Gastrocnemius medialis (tissue), 4 donors: Measurements from ENCODE around the gene PTBP1. TPM values are rescaled to one million over a fixed set of nuclear protein-coding genes. Genes with fewer than 3 reads are reported as not detected.

ENCODE experiments used
- ATAC-seq, 2 donors: fragments of 150-250 bp; one replicate each; pipeline ENCODE4 v1.9.1; 2016
- DNase-seq, 2 donors: peaks; one replicate each; pipeline ENCODE4 v3.0.0-alpha.2; 2019
- H3K27ac ChIP-seq, 4 donors: fragments of 200-600 bp; sonication (generic); 1 replicate in 1 of 4; 2 replicates in 3 of 4; pipeline ENCODE4 v1.5.1; 2016 to 2018; ENCODE audit warnings: mild to moderate bottlenecking in 2 of 4, moderate library complexity in 1 of 4
- H3K27me3 ChIP-seq, 3 donors: fragments of 200-600 bp; sonication (generic) in 2 of 3; 1 replicate in 1 of 3; 2 replicates in 2 of 3; pipeline versions ENCODE4 v1.5.1 to v1.6.0; 2016 to 2019; ENCODE audit warnings: mild to moderate bottlenecking in 1 of 3, moderate library complexity in 1 of 3
- H3K36me3 ChIP-seq, 2 donors: fragments of 200-600 bp; sonication (generic) in 1 of 2; one replicate each; pipeline ENCODE4 v1.5.1; 2017 to 2018
- H3K4me1 ChIP-seq, 2 donors: fragments of 200-600 bp; sonication (generic) in 1 of 2; one replicate each; pipeline ENCODE4 v1.5.1; 2016 to 2017; ENCODE audit warnings: mild to moderate bottlenecking in 2 of 2
- H3K4me3 ChIP-seq, 4 donors: fragments of 200-600 bp; sonication (generic) in 3 of 4; 1 replicate in 1 of 4; 2 replicates in 3 of 4; pipeline ENCODE4 v1.5.1; 2016 to 2019; ENCODE audit warnings: mild to moderate bottlenecking in 2 of 4
- H3K9me3 ChIP-seq, 3 donors: fragments of 200-600 bp; sonication (generic) in 2 of 3; 1 replicate in 1 of 3; 2 replicates in 2 of 3; pipeline ENCODE4 v1.5.1; 2016 to 2019
- POLR2A ChIP-seq, 2 donors: fragments of 450-650 bp; IDR thresholded peaks; one replicate each; pipeline ENCODE4 v1.6.1; 2017; ENCODE audit warnings: antibody characterized with exemption in 2 of 2, mild to moderate bottlenecking in 2 of 2, moderate library complexity in 2 of 2
- in situ Hi-C, 4 donors: fragments of 200-750 bp; cut with MboI; loops; one replicate each; pipeline versions ENCODE4 v1.15.0 to v1.8.0; 2017; ENCODE audit warnings: low sequenced_read_pairs in 4 of 4
- intact Hi-C: fragments of 100-400 bp; cut with DNase I; formaldehyde crosslinking; loops from one replicate; pipeline ENCODE4 v1.15.1; 2023; ENCODE audit warnings: low total_unique reads
- total RNA-seq, 4 donors: library from RNA; depleted of rRNA; stranded (reverse); fragments of >200 nt; gene quantifications; one replicate each; pipeline versions ENCODE4 v1.1.0 to v1.2.3, GENCODE V29; 2016
- TF ChIP-seq, protein P1 (sequence below), 5 experiments: fragments of 450-650 bp in 3 of 5; fragments of 200-600 bp in 2 of 5; sonication (generic) in 2 of 5; IDR thresholded peaks in 4 of 5; conservative IDR thresholded peaks in 1 of 5; 1 replicate in 4 of 5; 2 replicates in 1 of 5; pipeline ENCODE4 v1.5.1; 2016 to 2019; ENCODE audit warnings: antibody characterized with exemption in 5 of 5, mild to moderate bottlenecking in 3 of 5, moderate library complexity in 3 of 5

Gene PTBP1
- total RNA-seq, 4 donors from 2014 or later: 29.8 to 51.7 (median 36.7) TPM

DNA sequence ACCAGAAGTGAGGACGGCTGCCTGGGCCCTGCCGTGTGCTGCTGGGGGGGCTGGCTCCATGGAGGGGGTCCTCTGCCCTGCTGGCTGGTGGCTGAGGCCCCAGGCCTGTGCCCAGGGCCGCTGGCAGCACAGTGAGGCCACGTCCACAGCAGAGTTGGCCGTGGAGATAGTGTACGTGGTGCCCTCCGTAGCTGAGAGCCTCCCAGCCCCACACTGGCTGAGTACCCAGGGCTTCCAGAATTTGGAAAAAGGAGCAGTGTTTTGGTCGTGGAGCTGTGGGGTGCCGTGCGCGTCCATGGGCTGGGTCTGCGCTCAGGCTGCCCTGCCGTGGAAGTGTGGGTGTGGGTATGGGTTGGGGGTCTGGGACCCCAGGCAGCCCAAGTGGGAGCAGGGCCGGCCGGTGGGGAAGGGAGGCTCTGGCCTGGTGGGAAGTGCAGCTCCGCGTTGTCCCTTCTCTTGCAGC is 5.9 kb downstream of the PTBP1 start:
- Histone ChIP-seq H3K27ac (peak overlapping the region; percentile 9 to 89 (median 56)), H3K4me1 (peaks cover 49 to 58% of the 10 kb centered on the region in 2 donors), H3K4me3 (peak overlapping the region in 2 of 4 donors; percentile 27 to 38), H3K27me3 (no peaks in the 10 kb centered on the region), H3K9me3 (no peaks in the 10 kb centered on the region), H3K36me3 (peaks cover 0 to 43% of the 10 kb centered on the region in 2 donors)
- in situ Hi-C loops (no loop called here), intact Hi-C loops (no loop called here)
- ATAC-seq (no peak), DNase-seq (no peak)
- no peak for TF ChIP-seq POLR2A (IDR thresholded peaks at IDR 0.05)
- TF ChIP-seq, protein P1, sequence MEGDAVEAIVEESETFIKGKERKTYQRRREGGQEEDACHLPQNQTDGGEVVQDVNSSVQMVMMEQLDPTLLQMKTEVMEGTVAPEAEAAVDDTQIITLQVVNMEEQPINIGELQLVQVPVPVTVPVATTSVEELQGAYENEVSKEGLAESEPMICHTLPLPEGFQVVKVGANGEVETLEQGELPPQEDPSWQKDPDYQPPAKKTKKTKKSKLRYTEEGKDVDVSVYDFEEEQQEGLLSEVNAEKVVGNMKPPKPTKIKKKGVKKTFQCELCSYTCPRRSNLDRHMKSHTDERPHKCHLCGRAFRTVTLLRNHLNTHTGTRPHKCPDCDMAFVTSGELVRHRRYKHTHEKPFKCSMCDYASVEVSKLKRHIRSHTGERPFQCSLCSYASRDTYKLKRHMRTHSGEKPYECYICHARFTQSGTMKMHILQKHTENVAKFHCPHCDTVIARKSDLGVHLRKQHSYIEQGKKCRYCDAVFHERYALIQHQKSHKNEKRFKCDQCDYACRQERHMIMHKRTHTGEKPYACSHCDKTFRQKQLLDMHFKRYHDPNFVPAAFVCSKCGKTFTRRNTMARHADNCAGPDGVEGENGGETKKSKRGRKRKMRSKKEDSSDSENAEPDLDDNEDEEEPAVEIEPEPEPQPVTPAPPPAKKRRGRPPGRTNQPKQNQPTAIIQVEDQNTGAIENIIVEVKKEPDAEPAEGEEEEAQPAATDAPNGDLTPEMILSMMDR (IDR thresholded peaks at IDR 0.05 in 4 of 5, conservative IDR thresholded peaks at IDR 0.05 in 1 of 5): no peak

DNA sequence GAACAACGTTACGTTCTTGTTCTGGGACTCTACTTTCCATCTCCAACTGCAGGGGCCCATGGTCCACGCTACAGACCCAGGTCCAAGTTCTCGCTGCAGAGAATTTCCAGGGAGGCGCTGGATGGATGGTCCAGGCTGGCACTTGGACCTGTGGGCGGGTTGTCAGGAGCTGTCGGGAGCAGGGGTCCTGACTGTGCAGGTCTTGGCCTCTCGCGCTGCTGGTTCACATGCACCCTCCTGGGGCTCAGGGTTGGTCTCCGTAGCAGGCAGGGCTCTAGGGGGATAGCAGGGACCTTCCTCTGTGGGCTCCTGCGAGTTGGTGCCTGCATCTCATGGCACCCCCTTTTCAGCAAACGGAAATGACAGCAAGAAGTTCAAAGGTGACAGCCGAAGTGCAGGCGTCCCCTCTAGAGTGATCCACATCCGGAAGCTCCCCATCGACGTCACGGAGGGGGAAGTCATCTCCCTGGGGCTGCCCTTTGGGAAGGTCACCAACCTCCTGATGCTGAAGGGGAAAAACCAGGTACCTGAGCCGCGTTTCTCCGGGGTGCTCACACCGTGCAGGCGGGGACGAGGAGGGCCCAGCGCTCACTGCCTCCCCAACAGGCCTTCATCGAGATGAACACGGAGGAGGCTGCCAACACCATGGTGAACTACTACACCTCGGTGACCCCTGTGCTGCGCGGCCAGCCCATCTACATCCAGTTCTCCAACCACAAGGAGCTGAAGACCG is 6.6 kb downstream of the PTBP1 start:
- Histone ChIP-seq H3K4me3 (no peak overlapping the region), H3K9me3 (no peaks in the 10 kb centered on the region), H3K27ac (no peak overlapping the region), H3K36me3 (peaks cover 0 to 50% of the 10 kb centered on the region in 2 donors), H3K4me1 (peaks cover 46 to 51% of the 10 kb centered on the region in 2 donors), H3K27me3 (no peaks in the 10 kb centered on the region)
- TF ChIP-seq, protein P1 (IDR thresholded peaks at IDR 0.05 in 4 of 5, conservative IDR thresholded peaks at IDR 0.05 in 1 of 5): no peak
- TF ChIP-seq POLR2A (IDR thresholded peaks at IDR 0.05): no peak
- intact Hi-C loops (no loop called here), in situ Hi-C loops (no loop called here)
- ATAC-seq (no peak), DNase-seq (no peak)

DNA sequence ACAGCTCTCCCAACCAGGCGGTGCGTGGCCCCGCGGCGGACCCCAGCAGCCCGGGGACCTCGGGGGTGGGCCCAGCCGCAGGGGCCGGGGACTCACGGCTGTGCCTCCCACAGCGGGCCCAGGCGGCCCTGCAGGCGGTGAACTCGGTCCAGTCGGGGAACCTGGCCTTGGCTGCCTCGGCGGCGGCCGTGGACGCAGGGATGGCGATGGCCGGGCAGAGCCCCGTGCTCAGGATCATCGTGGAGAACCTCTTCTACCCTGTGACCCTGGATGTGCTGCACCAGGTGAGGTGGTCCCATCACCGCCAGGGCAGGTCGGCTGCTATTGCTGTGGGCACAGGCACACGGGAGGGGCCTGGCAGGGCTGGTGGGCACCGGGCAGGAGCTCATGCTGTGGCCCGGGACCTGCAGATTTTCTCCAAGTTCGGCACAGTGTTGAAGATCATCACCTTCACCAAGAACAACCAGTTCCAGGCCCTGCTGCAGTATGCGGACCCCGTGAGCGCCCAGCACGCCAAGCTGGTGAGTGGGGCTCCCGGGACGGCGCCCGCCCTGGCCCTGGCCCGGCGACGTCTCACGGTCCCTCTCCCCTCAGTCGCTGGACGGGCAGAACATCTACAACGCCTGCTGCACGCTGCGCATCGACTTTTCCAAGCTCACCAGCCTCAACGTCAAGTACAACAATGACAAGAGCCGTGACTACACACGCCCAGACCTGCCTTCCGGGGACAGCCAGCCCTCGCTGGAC is 7.3 kb downstream of the PTBP1 start:
- H3K36me3 ChIP-seq: peaks cover 0 to 58% of the 10 kb centered on the region in 2 donors
- in situ Hi-C loops: no loop called here

DNA sequence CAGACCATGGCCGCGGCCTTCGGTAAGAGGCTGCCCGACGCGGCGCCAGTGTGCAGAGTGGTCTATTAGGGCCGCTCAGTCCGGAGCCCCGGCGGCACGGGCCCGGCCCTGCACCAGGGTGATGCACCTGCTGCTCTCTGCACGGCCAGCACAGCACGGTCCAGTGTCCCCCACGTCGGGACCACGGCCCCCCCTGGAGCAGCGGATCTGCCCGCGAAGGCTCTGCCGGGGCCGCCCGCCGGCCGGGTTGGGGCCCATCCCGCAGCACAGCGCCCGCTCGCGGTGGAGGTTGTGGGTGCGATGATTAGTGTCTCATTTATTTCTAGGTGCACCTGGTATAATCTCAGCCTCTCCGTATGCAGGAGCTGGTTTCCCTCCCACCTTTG is 7.9 kb downstream of the PTBP1 start:
- Histone ChIP-seq H3K9me3 (no peaks in the 10 kb centered on the region), H3K27me3 (no peaks in the 10 kb centered on the region), H3K36me3 (peaks cover 0 to 64% of the 10 kb centered on the region in 2 donors), H3K27ac (no peak overlapping the region), H3K4me1 (peaks cover 33 to 38% of the 10 kb centered on the region in 2 donors), H3K4me3 (no peak overlapping the region)
- intact Hi-C loops: no loop called here
- ATAC-seq: no peak
- no peak for DNase-seq
- TF ChIP-seq, protein P1 (IDR thresholded peaks at IDR 0.05 in 4 of 5, conservative IDR thresholded peaks at IDR 0.05 in 1 of 5): no peak
- TF ChIP-seq POLR2A (IDR thresholded peaks at IDR 0.05): no peak
- in situ Hi-C loops: no loop called here

More for the DNA sequence above, 7.3 kb downstream of the PTBP1 start:
- peaks cover 39 to 44% of the 10 kb centered on the region in 2 donors for H3K4me1 ChIP-seq
- TF ChIP-seq, protein P1 (IDR thresholded peaks at IDR 0.05 in 4 of 5, conservative IDR thresholded peaks at IDR 0.05 in 1 of 5): no peak
- TF ChIP-seq POLR2A (IDR thresholded peaks at IDR 0.05): no peak
- H3K27ac ChIP-seq: no peak overlapping the region
- DNase-seq (no peak), ATAC-seq (no peak)
- intact Hi-C loops: no loop called here
- H3K9me3 ChIP-seq: no peaks in the 10 kb centered on the region
- H3K4me3 ChIP-seq: no peak overlapping the region
- H3K27me3 ChIP-seq: no peaks in the 10 kb centered on the region
